GM20431 (cell line): Measurements from ENCODE around the gene LBHD2.

ENCODE experiments used
- in situ Hi-C: fragments of 300-500 bp; cut with MseI, MboI; formaldehyde crosslinking; loops from one replicate; pipeline ENCODE4 v1.15.0; 2020; ENCODE audit warnings: low sequenced_read_pairs; ENCODE audit not compliant: unreplicated experiment

Gene LBHD2

GRCh38 chr14:103101257-103101962 lies 17.4 kb downstream of the LBHD2 start:
- in situ Hi-C loops: no loop called here

- in situ Hi-C loops: no loop called here
These were observed 18.1 kb downstream of the LBHD2 start for GRCh38 chr14:103101963-103102688.

- in situ Hi-C loops: no loop called here
These were observed 18.8 kb downstream of the LBHD2 start for GRCh38 chr14:103102689-103103260.

GRCh38 chr14:103103461-103104388 lies 19.7 kb downstream of the LBHD2 start:
- in situ Hi-C loops: no loop called here

- in situ Hi-C loops: no loop called here
These were observed 20.3 kb downstream of the LBHD2 start for GRCh38 chr14:103104389-103104653.

- in situ Hi-C loops: no loop called here
These were observed 20.8 kb downstream of the LBHD2 start for GRCh38 chr14:103104654-103105452.

- in situ Hi-C loops: no loop called here
These were observed 21.7 kb downstream of the LBHD2 start for GRCh38 chr14:103105580-103106150.

- in situ Hi-C loops: no loop called here
These were observed 23.4 kb downstream of the LBHD2 start for GRCh38 chr14:103107455-103107854.

- in situ Hi-C loops: no loop called here
These were observed 24.1 kb downstream of the LBHD2 start for GRCh38 chr14:103107941-103108748.

GRCh38 chr14:103108749-103109207 lies 24.8 kb downstream of the LBHD2 start:
- in situ Hi-C loops: no loop called here

- in situ Hi-C loops: no loop called here
These were observed 25.8 kb downstream of the LBHD2 start for GRCh38 chr14:103109535-103110441.

- in situ Hi-C loops: no loop called here
These were observed 26.7 kb downstream of the LBHD2 start for GRCh38 chr14:103110681-103111231.

- in situ Hi-C loops: no loop called here
These were observed 27.3 kb downstream of the LBHD2 start for GRCh38 chr14:103111232-103111868.

- in situ Hi-C loops: no loop called here
These were observed 28.6 kb downstream of the LBHD2 start for GRCh38 chr14:103112400-103113243.

GRCh38 chr14:103113303-103113702 lies 29.3 kb downstream of the LBHD2 start:
- in situ Hi-C loops: no loop called here

- in situ Hi-C loops: no loop called here
These were observed 29.8 kb downstream of the LBHD2 start for GRCh38 chr14:103113774-103114173.
